ENCODE results near the gene ALDH1L1.

The ALDH1L1 gene

GRCh38 chr3:126133606-126134005 is 46.8 kb downstream of the ALDH1L1 start:
- no peak for DNase-seq (ENCODE audit: low read depth)

- no peak for DNase-seq (ENCODE audit: low read depth)
These were observed 47.5 kb downstream of the ALDH1L1 start for GRCh38 chr3:126132751-126133511.

GRCh38 chr3:126131881-126132750 is 48.3 kb downstream of the ALDH1L1 start:
- no peak for DNase-seq (ENCODE audit: low read depth)

GRCh38 chr3:126130981-126131745 is 49.2 kb downstream of the ALDH1L1 start:
- no peak for DNase-seq (ENCODE audit: low read depth)

GRCh38 chr3:126130081-126130855 is 50.1 kb downstream of the ALDH1L1 start:
- DNase-seq (ENCODE audit: low read depth), result no peak

- no peak for DNase-seq (ENCODE audit: low read depth)
These were observed 50.9 kb downstream of the ALDH1L1 start for GRCh38 chr3:126129398-126129891.

GRCh38 chr3:126128504-126129397 is 51.6 kb downstream of the ALDH1L1 start:
- no peak for DNase-seq (ENCODE audit: low read depth)

DNA sequence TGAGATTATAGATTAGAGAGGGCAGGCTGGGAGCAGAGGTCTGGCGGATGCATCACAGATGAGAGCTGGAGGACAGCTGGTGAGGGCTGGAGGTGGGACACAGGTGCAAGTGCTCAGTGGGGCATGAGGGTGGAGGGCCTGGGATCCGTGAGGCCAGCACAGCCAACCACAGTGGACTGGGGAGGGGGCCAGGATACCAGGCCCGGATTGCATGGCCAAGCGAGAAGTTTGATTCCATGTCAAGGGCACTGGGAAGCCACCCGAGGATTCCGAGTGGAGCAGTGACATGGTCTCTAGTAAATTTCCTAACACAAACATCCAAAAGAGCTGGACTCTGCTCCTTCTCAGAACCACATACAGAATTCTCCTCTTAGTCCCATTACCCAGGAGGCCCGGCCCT is 52.5 kb downstream of the ALDH1L1 start:
- DNase-seq (ENCODE audit: low read depth), result no peak

DNA sequence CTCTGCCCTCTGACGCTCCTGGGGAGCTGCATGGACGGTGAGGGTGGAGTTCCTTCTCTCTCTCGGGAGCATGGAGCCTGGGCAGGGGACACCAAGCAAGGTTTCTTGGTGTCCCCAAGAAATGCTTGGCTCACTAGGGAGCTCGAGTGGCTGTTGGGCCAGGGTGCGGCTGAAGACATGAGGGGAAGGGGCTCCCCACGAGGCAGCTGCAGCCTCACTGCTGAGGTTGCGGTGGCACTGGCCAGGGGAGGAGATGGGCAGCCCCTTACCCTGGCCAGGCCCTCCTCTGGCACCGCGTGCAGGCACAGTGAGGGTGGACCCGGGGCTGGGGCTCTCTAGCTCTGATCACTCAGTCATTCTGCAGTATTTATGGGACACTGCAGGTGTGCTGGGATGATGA is 52.9 kb downstream of the ALDH1L1 start:
- no peak for DNase-seq (ENCODE audit: low read depth)

DNA sequence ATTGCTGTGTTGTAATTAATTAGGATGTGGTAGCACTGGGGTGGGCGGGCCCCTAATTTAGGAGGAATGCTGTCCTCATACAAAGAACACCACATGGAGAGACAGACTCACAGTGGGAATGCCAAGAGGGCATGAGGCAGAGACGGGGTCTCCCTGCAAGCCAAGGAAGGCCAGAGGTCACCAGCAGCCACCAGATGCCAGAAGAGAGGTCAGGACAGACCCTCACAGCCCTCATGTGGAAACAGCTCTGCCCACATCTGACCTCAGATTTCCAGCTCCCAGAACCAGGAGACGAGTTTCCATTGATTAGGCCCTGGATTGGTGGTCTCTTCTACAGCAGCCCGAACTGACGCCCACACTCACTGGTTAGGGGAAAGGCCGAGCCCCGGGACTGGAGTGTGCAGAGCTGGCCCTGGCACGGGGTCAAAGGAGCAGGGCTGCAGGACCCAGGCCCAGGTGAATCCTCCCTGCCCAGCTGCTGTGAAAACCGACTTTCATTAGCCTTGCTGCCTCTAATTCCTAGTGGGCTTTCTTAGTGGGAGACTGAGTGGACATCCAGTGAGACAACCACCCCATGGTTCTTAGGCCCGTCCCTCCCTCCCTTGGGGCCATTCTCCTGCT is 53.5 kb downstream of the ALDH1L1 start:
- no peak for DNase-seq (ENCODE audit: low read depth)

DNA sequence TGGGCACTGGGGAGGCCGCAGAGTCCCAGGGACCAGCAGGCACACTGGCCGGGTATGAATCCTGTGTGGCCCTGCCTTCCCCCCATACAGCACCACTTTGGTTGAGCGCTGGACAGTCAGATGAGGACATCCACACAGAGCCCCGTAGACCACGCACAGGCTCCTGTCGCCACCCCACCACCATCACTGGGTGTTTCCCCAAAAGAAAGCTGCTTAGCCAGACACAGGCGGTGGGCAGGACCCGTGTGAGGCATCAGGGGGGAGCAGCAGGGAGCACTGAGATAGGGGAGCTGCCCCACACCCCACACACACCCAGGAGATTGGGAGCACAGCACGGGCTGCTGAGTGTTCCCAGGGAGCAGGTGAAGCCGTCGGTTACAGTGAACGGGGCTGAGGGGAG is 54.1 kb downstream of the ALDH1L1 start:
- no peak for DNase-seq (ENCODE audit: low read depth)

DNA sequence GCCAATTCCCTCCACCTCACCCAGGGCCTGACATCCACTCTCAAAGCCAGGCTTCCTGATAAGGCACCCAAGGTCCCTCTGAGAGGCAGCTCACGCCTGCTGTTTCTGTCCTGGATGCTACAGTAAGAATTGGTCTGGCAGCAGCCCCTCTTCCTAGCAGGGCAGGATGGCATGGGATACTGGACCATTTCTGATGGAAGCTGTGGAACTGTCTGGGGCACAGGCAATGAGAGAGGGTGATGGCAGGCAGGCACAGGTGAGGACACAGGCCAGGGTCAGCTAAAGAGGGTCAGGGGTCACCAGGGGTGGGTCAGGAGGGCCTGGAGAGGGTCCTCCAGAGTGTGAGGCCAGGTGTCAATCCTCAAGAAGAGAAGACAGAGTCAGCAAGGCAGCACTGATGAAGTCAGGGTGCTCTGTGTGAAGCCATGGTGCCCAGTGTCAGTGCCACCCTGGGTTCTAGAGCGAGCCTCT is 54.6 kb downstream of the ALDH1L1 start:
- no peak for DNase-seq (ENCODE audit: low read depth)

DNA sequence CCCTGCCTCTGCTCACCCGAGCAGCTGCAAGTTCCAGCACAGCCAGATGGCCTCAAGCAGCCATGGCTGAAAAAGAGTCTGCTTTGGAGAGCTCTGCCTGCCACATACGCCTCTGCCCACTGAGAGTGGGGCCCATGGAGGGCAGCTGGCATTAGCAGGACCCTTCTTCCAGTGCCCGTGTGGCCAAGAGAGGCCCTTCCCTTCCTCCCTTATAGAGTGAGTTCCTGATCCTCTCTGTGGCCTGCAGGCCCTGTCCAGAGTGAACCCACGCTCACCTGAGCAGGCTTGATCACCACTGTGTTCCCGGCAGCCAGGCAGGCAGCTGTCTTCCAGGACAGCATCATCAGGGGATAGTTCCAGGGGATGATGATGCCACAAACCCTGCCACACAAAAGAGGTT is 55.0 kb downstream of the ALDH1L1 start:
- DNase-seq (ENCODE audit: low read depth), result no peak

- DNase-seq (ENCODE audit: low read depth), result no peak
These were observed 55.5 kb downstream of the ALDH1L1 start for GRCh38 chr3:126124896-126125295.

DNA sequence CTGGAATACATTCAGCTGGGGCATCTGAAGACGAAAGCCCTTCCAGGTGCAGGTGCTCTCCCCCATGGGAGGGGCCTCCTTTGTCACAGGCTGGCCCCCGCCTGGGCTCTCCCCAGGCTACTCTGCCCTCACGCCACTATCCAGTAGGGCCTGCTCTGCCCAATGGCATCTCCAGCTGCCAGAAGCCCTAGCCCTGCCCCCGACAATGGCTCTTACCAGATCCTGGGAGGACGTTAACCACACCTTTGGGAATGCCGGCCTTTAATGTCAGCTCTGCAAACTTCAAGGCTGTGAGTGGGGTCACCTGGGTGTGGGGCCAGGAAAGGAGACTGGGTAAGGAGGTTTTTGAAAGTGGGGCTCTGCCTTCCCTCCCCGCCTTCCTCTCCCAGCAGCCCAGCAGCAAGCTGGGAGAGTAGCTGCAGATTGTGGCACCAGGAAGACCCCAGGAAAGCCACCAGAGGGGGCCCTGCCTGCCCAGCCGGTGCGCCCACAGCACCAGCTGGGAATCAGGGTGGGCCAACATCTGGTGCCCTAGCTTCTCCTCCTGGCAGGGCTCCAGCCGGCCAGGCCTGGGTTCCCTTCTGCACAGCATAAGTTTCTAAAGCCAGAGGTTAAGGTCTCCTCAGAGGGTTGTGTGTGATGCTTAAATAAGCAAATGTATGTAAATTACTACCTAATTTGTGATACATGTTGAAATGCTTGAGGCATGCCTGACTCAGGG is 56.1 kb downstream of the ALDH1L1 start:
- DNase-seq (ENCODE audit: low read depth), result no peak

GRCh38 chr3:126121632-126122031 is 58.8 kb downstream of the ALDH1L1 start:
- no peak for DNase-seq (ENCODE audit: low read depth)

DNA sequence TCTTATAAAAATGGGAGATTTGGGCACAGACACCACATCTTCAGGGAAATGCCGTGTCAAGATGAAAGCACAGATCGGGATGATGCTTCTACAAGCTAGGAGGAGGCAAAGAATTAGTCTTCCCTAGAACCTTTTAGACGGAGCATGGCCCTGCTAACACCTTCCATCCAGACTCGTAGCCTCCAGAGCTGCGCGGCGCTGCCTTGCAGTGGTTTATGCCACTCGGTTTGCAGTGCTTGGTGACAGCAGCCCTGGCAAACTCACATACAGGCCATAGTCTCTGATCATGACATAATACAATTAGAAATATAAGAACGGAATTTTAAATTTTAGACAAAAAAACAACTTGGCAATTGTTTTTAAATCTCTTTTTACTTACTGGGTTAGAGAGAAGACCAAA is 59.3 kb downstream of the ALDH1L1 start:
- DNase-seq (ENCODE audit: low read depth), result no peak

GRCh38 chr3:126119976-126120375 is 60.4 kb downstream of the ALDH1L1 start:
- no peak for DNase-seq (ENCODE audit: low read depth)

GRCh38 chr3:126119008-126119675 is 61.2 kb downstream of the ALDH1L1 start:
- no peak for DNase-seq (ENCODE audit: low read depth)

Data from HS-27A (cell line).